KMS-11 (cell line): ENCODE results near the gene OR2L13.
"Not testable (repeated sequence)": the region's sequence is repeated elsewhere in the genome, so short reads cannot be mapped to it uniquely, and the experiment has no call there.

Experiments used
- H2AFZ ChIP-seq: fragments of 200-600 bp; sonication (generic); 2 replicates; pipeline ENCODE4 v1.6.1; 2016; ENCODE audit warnings: antibody characterized with exemption, mixed run types, low read depth
- H3K27ac ChIP-seq: fragments of 200-600 bp; sonication (generic); 2 replicates; pipeline ENCODE4 v1.6.1; 2016; ENCODE audit warnings: mild to moderate bottlenecking, mixed run types
- H3K27me3 ChIP-seq: fragments of 200-600 bp; sonication (generic); 2 replicates; pipeline ENCODE4 v1.6.1; 2017; ENCODE audit warnings: mild to moderate bottlenecking, low read depth, mixed run types, moderate library complexity; ENCODE audit not compliant: insufficient read depth
- H3K36me3 ChIP-seq: fragments of 200-600 bp; sonication (generic); 2 replicates; pipeline ENCODE4 v1.6.1; 2017; ENCODE audit warnings: mild to moderate bottlenecking, mixed run types; ENCODE audit not compliant: insufficient read depth
- H3K4me1 ChIP-seq: fragments of 200-600 bp; sonication (generic); 2 replicates; pipeline ENCODE4 v1.6.1; 2016; ENCODE audit warnings: mild to moderate bottlenecking, low read depth, mixed run types; ENCODE audit not compliant: poor library complexity, severe bottlenecking
- H3K4me2 ChIP-seq: fragments of 200-600 bp; sonication (generic); 2 replicates; pipeline ENCODE4 v1.7.0; 2016; ENCODE audit warnings: mild to moderate bottlenecking, mixed run types
- H3K4me3 ChIP-seq: fragments of 200-600 bp; sonication (generic); IDR thresholded peaks from 2 replicates; pipeline ENCODE4 v1.6.1; 2017; ENCODE audit warnings: low read depth, low read length, mixed read lengths; ENCODE audit not compliant: insufficient read depth
- H3K79me2 ChIP-seq: fragments of 200-600 bp; sonication (generic); 2 replicates; pipeline ENCODE4 v1.6.1; 2016; ENCODE audit warnings: low read depth, mixed run types; ENCODE audit not compliant: insufficient read depth
- H3K9ac ChIP-seq: fragments of 200-600 bp; sonication (generic); 2 replicates; pipeline ENCODE4 v1.6.1; 2016; ENCODE audit warnings: mild to moderate bottlenecking, mixed run types
- H4K20me1 ChIP-seq: fragments of 200-600 bp; sonication (generic); 2 replicates; pipeline ENCODE4 v1.6.1; 2016; ENCODE audit warnings: mild to moderate bottlenecking, mixed run types; ENCODE audit not compliant: insufficient read depth
- CTCF ChIP-seq: fragments of 200-600 bp; sonication (generic); conservative IDR thresholded peaks from 2 replicates; pipeline ENCODE4 v1.6.1; 2017; ENCODE audit warnings: low read depth, mild to moderate bottlenecking, antibody characterized with exemption, low read length, moderate library complexity, mixed read lengths

OR2L13 gene

GRCh38 chr1:248054671-248055070, 40.3 kb upstream of the OR2L13 start:
- Histone ChIP-seq H2AFZ (no peak overlapping the region), H3K4me1 (no peaks in the 10 kb centered on the region), H3K27ac (no peak overlapping the region), H3K4me3 (no peak overlapping the region), H3K79me2 (no peaks in the 10 kb centered on the region), H3K4me2 (no peak overlapping the region), H3K9ac (no peak overlapping the region), H3K36me3 (no peaks in the 10 kb centered on the region), H3K27me3 (no peaks in the 10 kb centered on the region), H4K20me1 (no peaks in the 10 kb centered on the region)
- TF ChIP-seq CTCF, result no peak

- no peaks in the 10 kb centered on the region for H4K20me1 ChIP-seq
- H3K4me2 ChIP-seq, result no peak overlapping the region
- no peak overlapping the region for H3K27ac ChIP-seq
Measured at GRCh38 chr1:248055261-248055660, 39.7 kb upstream of the OR2L13 start.

GRCh38 chr1:248065071-248065470, 29.9 kb upstream of the OR2L13 start:
- no peaks in the 10 kb centered on the region for H3K27me3 ChIP-seq
- no peak for TF ChIP-seq CTCF

More at GRCh38 chr1:248055261-248055660, 39.7 kb upstream of the OR2L13 start:
- no peak for TF ChIP-seq CTCF
- no peaks in the 10 kb centered on the region for H3K27me3 ChIP-seq
- H3K79me2 ChIP-seq, result no peaks in the 10 kb centered on the region
- no peak overlapping the region for H2AFZ ChIP-seq
- H3K9ac ChIP-seq, result no peak overlapping the region
- H3K36me3 ChIP-seq, result no peaks in the 10 kb centered on the region
- H3K4me3 ChIP-seq, result no peak overlapping the region
- H3K4me1 ChIP-seq, result no peaks in the 10 kb centered on the region

GRCh38 chr1:248065604-248066003, 29.4 kb upstream of the OR2L13 start:
- no peak for TF ChIP-seq CTCF
- H3K27ac ChIP-seq, result no peak overlapping the region
- no peak overlapping the region for H2AFZ ChIP-seq
- H3K4me2 ChIP-seq, result no peak overlapping the region
- no peak overlapping the region for H3K9ac ChIP-seq
- H3K36me3 ChIP-seq, result no peaks in the 10 kb centered on the region
- no peaks in the 10 kb centered on the region for H4K20me1 ChIP-seq
- no peak overlapping the region for H3K4me3 ChIP-seq
- H3K4me1 ChIP-seq, result no peaks in the 10 kb centered on the region
- no peaks in the 10 kb centered on the region for H3K79me2 ChIP-seq
- H3K27me3 ChIP-seq, result no peaks in the 10 kb centered on the region

More at GRCh38 chr1:248065071-248065470, 29.9 kb upstream of the OR2L13 start:
- Histone ChIP-seq H4K20me1 (no peaks in the 10 kb centered on the region), H3K79me2 (no peaks in the 10 kb centered on the region), H3K4me2 (no peak overlapping the region), H3K9ac (no peak overlapping the region), H3K27ac (no peak overlapping the region), H3K4me3 (no peak overlapping the region), H3K36me3 (no peaks in the 10 kb centered on the region), H3K4me1 (no peaks in the 10 kb centered on the region), H2AFZ (no peak overlapping the region)

DNA sequence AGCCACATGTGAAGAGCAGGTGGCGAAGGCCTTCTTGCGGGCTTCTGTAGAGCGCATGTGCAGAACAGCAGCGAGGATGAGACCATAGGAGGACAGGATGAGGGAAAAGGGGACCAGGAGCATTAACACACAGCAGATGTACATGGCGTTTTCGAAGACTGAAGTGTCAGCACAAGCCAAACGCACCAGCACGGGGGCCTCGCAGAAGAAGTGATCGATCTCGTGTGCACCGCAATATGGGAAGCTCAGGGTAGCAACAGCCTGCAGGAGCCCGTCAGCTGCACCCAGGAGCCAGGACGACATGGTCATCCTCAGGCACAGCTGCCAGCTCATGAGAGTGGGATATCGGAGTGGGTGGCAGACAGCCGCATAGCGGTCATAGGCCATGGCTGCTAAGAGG, 11.1 kb upstream of the OR2L13 start:
- H3K79me2 ChIP-seq, H3K4me1 ChIP-seq, H3K4me2 ChIP-seq, H3K36me3 ChIP-seq, H3K4me3 ChIP-seq, H3K27ac ChIP-seq, H3K9ac ChIP-seq, H2AFZ ChIP-seq, H3K27me3 ChIP-seq, H4K20me1 ChIP-seq: not testable (repeated sequence)
